OCI-LY3 (cell line): Measurements from ENCODE around the gene TRAPPC8.
"Not testable (repeated sequence)": the region's sequence is repeated elsewhere in the genome, so short reads cannot be mapped to it uniquely, and the experiment has no call there.

Experiments used
- H2AFZ ChIP-seq: fragments of 200-600, 300-600 bp; shearing (Covaris generic); 2 replicates; pipeline ENCODE4 v1.6.0; 2014; ENCODE audit warnings: antibody characterized with exemption, low read depth, low read length
- H3K27ac ChIP-seq: fragments of 200-600, 300-600 bp; sonication (generic); 2 replicates; pipeline ENCODE4 v1.5.1; 2014; ENCODE audit warnings: mild to moderate bottlenecking, low read length, moderate library complexity, mixed read lengths
- H3K27me3 ChIP-seq: fragments of 200-600, 300-600 bp; sonication (generic); 2 replicates; pipeline ENCODE4 v1.6.1; 2014; ENCODE audit warnings: low read depth, low read length, mixed read lengths
- H3K36me3 ChIP-seq: fragments of 200-600, 300-600 bp; sonication (generic); replicated peaks from 2 replicates; pipeline ENCODE3; 2014; ENCODE audit warnings: low read depth, low read length, mixed read lengths
- H3K4me1 ChIP-seq: fragments of 300-600, 200-600 bp; sonication (generic); 2 replicates; pipeline ENCODE4 v1.6.1; 2014; ENCODE audit warnings: low read length, mixed read lengths
- H3K4me2 ChIP-seq: fragments of 200-600, 300-600 bp; sonication (generic); 2 replicates; pipeline ENCODE4 v1.6.1; 2014; ENCODE audit warnings: low read length, mixed read lengths
- H3K4me3 ChIP-seq: fragments of 300-600, 200-600 bp; sonication (generic); 2 replicates; pipeline ENCODE4 v1.5.1; 2014; ENCODE audit warnings: antibody characterized with exemption, mild to moderate bottlenecking, low read length, moderate library complexity
- H3K79me2 ChIP-seq: fragments of 300-600, 200-600 bp; shearing (Covaris generic); 2 replicates; pipeline ENCODE4 v1.6.1; 2014; ENCODE audit warnings: mild to moderate bottlenecking, low read length, mixed read lengths
- H3K9ac ChIP-seq: fragments of 300-600, 200-600 bp; shearing (Covaris generic); 2 replicates; pipeline ENCODE4 v1.6.0; 2014; ENCODE audit warnings: mild to moderate bottlenecking, low read length, moderate library complexity
- H3K9me3 ChIP-seq: fragments of 200-600, 300-600 bp; shearing (Covaris generic); 2 replicates; pipeline ENCODE4 v1.6.1; 2014; ENCODE audit warnings: low read length, mixed read lengths; ENCODE audit not compliant: insufficient read depth
- H4K20me1 ChIP-seq: fragments of 200-600, 300-600 bp; sonication (generic); 2 replicates; pipeline ENCODE4 v1.6.1; 2016; ENCODE audit warnings: low read length, mixed read lengths; ENCODE audit not compliant: insufficient read depth
- EZH2phosphoT487 ChIP-seq: fragments of 200-600 bp; shearing (Covaris generic); IDR thresholded peaks from 2 replicates; pipeline ENCODE4 v1.6.1; 2018; ENCODE audit warnings: antibody characterized with exemption, mixed run types, low read depth
- TF ChIP-seq, protein P1 (sequence below): fragments of 200-600, 300-600 bp; sonication (generic); IDR thresholded peaks from 2 replicates; pipeline ENCODE4 v1.5.1; 2014; ENCODE audit warnings: antibody characterized with exemption, low read length, low read depth

TRAPPC8 gene

DNA sequence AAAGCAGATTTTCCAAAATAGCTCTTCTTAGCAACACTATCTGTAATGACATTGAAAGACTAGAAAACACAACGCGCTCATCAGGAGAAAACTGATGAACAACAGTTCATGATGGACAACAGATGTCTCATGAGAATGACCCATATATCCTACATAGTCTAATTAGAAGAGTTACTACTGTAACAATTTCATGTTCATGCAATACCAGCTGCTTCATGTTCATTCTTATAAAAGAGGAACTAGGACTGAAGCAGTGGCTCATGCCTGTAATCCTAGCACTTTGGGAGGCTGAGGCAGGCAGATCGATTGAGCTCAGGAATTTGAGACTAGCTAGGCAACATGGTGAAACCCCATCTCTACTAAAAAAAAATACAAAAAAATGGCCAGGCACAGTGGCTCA, 22.7 kb downstream of the TRAPPC8 start:
- no peak for TF ChIP-seq EZH2phosphoT487
- TF ChIP-seq, protein P1, sequence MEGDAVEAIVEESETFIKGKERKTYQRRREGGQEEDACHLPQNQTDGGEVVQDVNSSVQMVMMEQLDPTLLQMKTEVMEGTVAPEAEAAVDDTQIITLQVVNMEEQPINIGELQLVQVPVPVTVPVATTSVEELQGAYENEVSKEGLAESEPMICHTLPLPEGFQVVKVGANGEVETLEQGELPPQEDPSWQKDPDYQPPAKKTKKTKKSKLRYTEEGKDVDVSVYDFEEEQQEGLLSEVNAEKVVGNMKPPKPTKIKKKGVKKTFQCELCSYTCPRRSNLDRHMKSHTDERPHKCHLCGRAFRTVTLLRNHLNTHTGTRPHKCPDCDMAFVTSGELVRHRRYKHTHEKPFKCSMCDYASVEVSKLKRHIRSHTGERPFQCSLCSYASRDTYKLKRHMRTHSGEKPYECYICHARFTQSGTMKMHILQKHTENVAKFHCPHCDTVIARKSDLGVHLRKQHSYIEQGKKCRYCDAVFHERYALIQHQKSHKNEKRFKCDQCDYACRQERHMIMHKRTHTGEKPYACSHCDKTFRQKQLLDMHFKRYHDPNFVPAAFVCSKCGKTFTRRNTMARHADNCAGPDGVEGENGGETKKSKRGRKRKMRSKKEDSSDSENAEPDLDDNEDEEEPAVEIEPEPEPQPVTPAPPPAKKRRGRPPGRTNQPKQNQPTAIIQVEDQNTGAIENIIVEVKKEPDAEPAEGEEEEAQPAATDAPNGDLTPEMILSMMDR = no peak
- no peak overlapping the region for H3K27ac ChIP-seq
- H2AFZ ChIP-seq = no peak overlapping the region
- H3K4me3 ChIP-seq = no peak overlapping the region
- H3K4me1 ChIP-seq = peaks cover 3% of the 10 kb centered on the region; the same call in 1 of the 2 replicates
- no peak overlapping the region for H3K9ac ChIP-seq
- no peak overlapping the region for H3K4me2 ChIP-seq
- peaks cover 34% of the 10 kb centered on the region for H3K79me2 ChIP-seq
- no peaks in the 10 kb centered on the region for H3K9me3 ChIP-seq
- H3K36me3 ChIP-seq = peaks cover 7% of the 10 kb centered on the region
- no peaks in the 10 kb centered on the region; the same call in none of the 2 replicates for H4K20me1 ChIP-seq
- no peaks in the 10 kb centered on the region for H3K27me3 ChIP-seq

DNA sequence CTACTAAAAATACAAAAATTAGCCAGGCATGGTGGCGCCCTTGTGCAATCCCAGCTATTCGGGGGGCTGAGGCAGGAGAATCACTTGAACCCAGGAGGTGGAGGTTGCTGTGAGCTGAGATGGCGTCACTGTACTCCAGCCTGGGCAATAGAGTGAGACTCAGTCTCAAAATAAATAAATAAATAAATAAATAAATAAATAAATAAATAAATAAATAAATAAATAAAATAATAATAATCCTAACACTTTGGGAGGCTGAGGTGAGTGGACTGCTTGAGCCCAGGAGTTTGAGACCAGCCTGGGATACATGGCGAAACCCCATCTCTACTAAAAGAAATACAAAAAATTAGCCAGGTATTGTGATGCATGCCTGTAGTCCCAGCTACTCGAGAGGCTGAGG, 23.6 kb downstream of the TRAPPC8 start:
- H3K4me2 ChIP-seq, H3K27me3 ChIP-seq, H3K36me3 ChIP-seq, H3K4me3 ChIP-seq, H3K9ac ChIP-seq, H4K20me1 ChIP-seq, H3K27ac ChIP-seq, H3K4me1 ChIP-seq, H3K9me3 ChIP-seq, H2AFZ ChIP-seq: not testable (repeated sequence)
- H3K79me2 ChIP-seq = peaks cover 32% of the 10 kb centered on the region

DNA sequence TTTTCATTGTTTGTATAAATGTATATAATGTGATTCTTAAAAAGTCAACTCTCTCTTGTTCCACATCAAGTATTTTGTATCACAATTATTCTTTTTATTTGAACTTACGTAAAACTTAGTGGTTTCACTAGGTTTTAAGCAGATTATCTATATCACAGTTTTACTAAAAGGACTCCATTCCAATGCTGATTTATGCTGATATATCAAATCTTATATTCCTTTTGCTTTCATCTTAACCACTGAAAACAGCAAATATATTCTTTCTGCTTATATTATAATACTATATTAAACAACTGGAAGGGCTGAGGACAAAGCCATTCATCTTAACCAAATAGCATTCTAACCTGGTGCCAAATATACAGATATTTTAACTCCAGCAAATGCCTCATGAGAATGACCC, 24.2 kb downstream of the TRAPPC8 start:
- H4K20me1 ChIP-seq = no peaks in the 10 kb centered on the region
- no peak overlapping the region for H3K4me2 ChIP-seq
- no peaks in the 10 kb centered on the region for H3K27me3 ChIP-seq
- TF ChIP-seq, protein P1 = no peak
- TF ChIP-seq EZH2phosphoT487 = no peak
- H3K9ac ChIP-seq = no peak overlapping the region
- peaks cover 3% of the 10 kb centered on the region; the same call in 1 of the 2 replicates for H3K4me1 ChIP-seq
- no peaks in the 10 kb centered on the region for H3K9me3 ChIP-seq
- no peak overlapping the region for H3K4me3 ChIP-seq
- peaks cover 29% of the 10 kb centered on the region for H3K79me2 ChIP-seq
- no peak overlapping the region for H3K27ac ChIP-seq
- H3K36me3 ChIP-seq = peaks cover 7% of the 10 kb centered on the region
- no peak overlapping the region for H2AFZ ChIP-seq

DNA sequence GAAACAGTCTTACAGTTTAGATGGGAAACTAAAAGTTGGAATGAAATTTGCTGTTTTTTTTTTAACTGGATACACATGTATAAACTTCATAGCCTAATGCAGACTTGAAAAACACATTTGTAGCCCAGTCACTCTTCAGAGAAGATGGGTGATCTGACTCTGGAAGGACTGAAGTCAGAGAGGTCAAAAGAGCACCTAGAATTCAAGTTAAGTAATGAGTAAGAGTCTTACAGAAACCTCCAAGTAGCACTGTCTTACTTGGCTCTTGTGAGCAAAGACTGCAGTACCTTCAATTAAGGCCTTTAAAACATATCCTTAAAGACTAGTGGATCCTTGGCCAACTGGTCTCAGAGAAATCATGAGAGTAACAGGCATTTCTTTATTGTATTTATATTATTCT, 41.9 kb downstream of the TRAPPC8 start:
- no peaks in the 10 kb centered on the region for H3K9me3 ChIP-seq
- H3K36me3 ChIP-seq = peaks cover 21% of the 10 kb centered on the region
- no peaks in the 10 kb centered on the region for H3K79me2 ChIP-seq
- no peak overlapping the region for H2AFZ ChIP-seq
- H3K27ac ChIP-seq = no peak overlapping the region
- no peak overlapping the region for H3K9ac ChIP-seq
- no peaks in the 10 kb centered on the region for H3K27me3 ChIP-seq
- no peak overlapping the region for H3K4me3 ChIP-seq
- H4K20me1 ChIP-seq = no peaks in the 10 kb centered on the region
- H3K4me2 ChIP-seq = no peak overlapping the region
- TF ChIP-seq, protein P1 = no peak
- no peak for TF ChIP-seq EZH2phosphoT487
- H3K4me1 ChIP-seq = no peaks in the 10 kb centered on the region

DNA sequence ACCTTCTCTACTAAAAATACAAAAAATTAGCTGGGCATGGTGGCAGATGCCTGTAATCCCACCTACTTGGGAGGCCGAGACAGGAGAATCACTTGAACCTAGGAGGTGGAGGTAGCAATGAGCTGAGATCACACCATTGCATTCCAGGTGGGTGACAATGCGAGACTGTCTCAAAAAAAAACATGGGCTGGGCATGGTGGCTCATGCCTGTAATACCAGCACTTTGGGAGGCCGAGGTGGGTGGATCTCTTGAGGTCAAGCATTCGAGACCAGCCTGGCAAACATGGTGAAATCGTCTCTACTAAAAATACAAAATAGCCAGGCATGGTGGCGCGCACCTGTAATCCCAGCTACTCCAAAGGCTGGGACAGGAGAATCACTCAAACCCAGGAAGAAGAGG, 43.2 kb downstream of the TRAPPC8 start:
- not testable (repeated sequence) for H3K4me1 ChIP-seq, H3K79me2 ChIP-seq, H3K27ac ChIP-seq, H3K4me2 ChIP-seq, H3K4me3 ChIP-seq, H3K27me3 ChIP-seq, H3K9me3 ChIP-seq, H2AFZ ChIP-seq, H3K9ac ChIP-seq, H4K20me1 ChIP-seq
- peaks cover 18% of the 10 kb centered on the region for H3K36me3 ChIP-seq
